Smooth muscle cell (in vitro differentiated cells): ENCODE measurements around the gene FMOD. TPM values are rescaled to one million over a fixed set of nuclear protein-coding genes. Genes with fewer than 3 reads are reported as not detected.
A peak's percentile ranks its signal among the peaks of the same experiment; 100 is the strongest.

ENCODE experiments used
- DNase-seq: peaks from one replicate; lab custom pipeline; 2025; ENCODE audit not compliant: unreplicated experiment; lab: John Stamatoyannopoulos, UW
- H2AFZ ChIP-seq: fragments of 200-600 bp; sonication (generic); 2 replicates; pipeline ENCODE4 v1.6.0; 2016; ENCODE audit warnings: antibody characterized with exemption, low read depth, mild to moderate bottlenecking
- H3F3A ChIP-seq: fragments of 200-600 bp; sonication (generic); 2 replicates; pipeline ENCODE4 v1.6.0; 2017; ENCODE audit warnings: antibody characterized with exemption, low read depth
- H3K27ac ChIP-seq: fragments of 200-600 bp; sonication (generic); 2 replicates; pipeline ENCODE4 v1.5.1; 2016; ENCODE audit warnings: low read depth, mild to moderate bottlenecking
- H3K27me3 ChIP-seq: fragments of 200-600 bp; sonication (generic); 2 replicates; pipeline ENCODE4 v1.6.1; 2016; ENCODE audit warnings: low read depth, mild to moderate bottlenecking
- H3K36me3 ChIP-seq: fragments of 200-600 bp; sonication (generic); 2 replicates; pipeline ENCODE4 v1.5.1; 2016; ENCODE audit warnings: low read depth
- H3K4me1 ChIP-seq: fragments of 200-600 bp; sonication (generic); 2 replicates; pipeline ENCODE4 v1.5.1; 2016; ENCODE audit warnings: low read depth
- H3K4me2 ChIP-seq: fragments of 200-600 bp; sonication (generic); 2 replicates; pipeline ENCODE4 v1.6.0; 2016; ENCODE audit warnings: mild to moderate bottlenecking
- H3K4me3 ChIP-seq: fragments of 200-600 bp; sonication (generic); 2 replicates; pipeline ENCODE4 v1.5.1; 2016; ENCODE audit warnings: mild to moderate bottlenecking
- H3K79me2 ChIP-seq: fragments of 200-600 bp; sonication (generic); 2 replicates; pipeline ENCODE4 v1.6.0; 2016; ENCODE audit warnings: low read depth, mild to moderate bottlenecking
- H3K9ac ChIP-seq: fragments of 200-600 bp; sonication (generic); 2 replicates; pipeline ENCODE4 v1.6.0; 2016; ENCODE audit warnings: low read depth
- H3K9me3 ChIP-seq: fragments of 200-600 bp; sonication (generic); replicated peaks from 2 replicates; pipeline ENCODE4 v1.5.1; 2016; ENCODE audit warnings: low read depth
- H4K20me1 ChIP-seq: fragments of 200-600 bp; sonication (generic); 2 replicates; pipeline ENCODE4 v1.6.0; 2016; ENCODE audit warnings: low read depth
- WGBS: methylation state at CpG from one replicate; pipeline ENCODE4 v1.1.7; 2016; ENCODE audit warnings: low lambda C conversion rate; 5-methylcytosine and 5-hydroxymethylcytosine counted together
- polyA plus RNA-seq: library from polyadenylated mRNA; unstranded; fragments of >200 nt; fragmentation: Nextera tagmentation; extraction: Ambion mirVana; gene quantifications from 2 replicates; pipeline ENCODE4 v1.2.1, GENCODE V29; 2016
- total RNA-seq: library from RNA; depleted of rRNA; stranded (reverse); fragments of >200 nt; gene quantifications from 2 replicates; pipeline ENCODE4 v1.2.3, GENCODE V29; 2014
- TF ChIP-seq, protein P1 (sequence below): fragments of 200-600 bp; sonication (generic); IDR thresholded peaks from 2 replicates; pipeline ENCODE4 v1.5.1; 2017; ENCODE audit warnings: borderline replicate concordance, mild to moderate bottlenecking, antibody characterized with exemption; ENCODE audit not compliant: insufficient read depth, poor library complexity, severe bottlenecking

Gene FMOD
- total and polyA plus RNA-seq, 2 experiments from 2014 or later, result 247 to 369 TPM

DNA sequence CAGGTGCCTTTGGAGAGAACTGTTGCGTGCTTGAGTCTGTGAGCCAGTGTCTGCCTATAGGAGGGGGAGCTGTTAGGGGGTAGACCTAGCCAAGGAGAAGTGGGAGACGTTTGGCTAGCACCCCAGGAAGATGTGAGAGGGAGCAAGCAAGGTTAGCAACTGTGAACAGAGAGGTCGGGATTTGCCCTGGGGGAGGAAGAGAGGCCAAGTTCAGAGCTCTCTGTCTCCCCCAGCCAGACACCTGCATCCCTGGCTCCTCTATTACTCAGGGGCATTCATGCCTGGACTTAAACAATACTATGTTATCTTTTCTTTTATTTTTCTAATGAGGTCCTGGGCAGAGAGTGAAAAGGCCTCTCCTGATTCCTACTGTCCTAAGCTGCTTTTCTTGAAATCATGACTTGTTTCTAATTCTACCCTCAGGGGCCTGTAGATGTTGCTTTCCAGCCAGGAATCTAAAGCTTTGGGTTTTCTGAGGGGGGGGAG is 43.2 kb downstream of the FMOD start:
- no peak overlapping the region for H3K27ac ChIP-seq
- H3K36me3 ChIP-seq, result no peaks in the 10 kb centered on the region
- 62% methylated on average over 3 of the region's 3 CpGs for WGBS
- H3K4me3 ChIP-seq, result peak overlapping the region; percentile 89
- no peak overlapping the region for H3K9ac ChIP-seq
- H3K79me2 ChIP-seq, result peaks cover 19% of the 10 kb centered on the region
- H3K27me3 ChIP-seq, result no peaks in the 10 kb centered on the region
- H3K4me1 ChIP-seq, result peaks cover 37% of the 10 kb centered on the region
- H3K4me2 ChIP-seq, result peak overlapping the region; percentile 87
- H4K20me1 ChIP-seq, result peaks cover 59% of the 10 kb centered on the region
- TF ChIP-seq, protein P1, sequence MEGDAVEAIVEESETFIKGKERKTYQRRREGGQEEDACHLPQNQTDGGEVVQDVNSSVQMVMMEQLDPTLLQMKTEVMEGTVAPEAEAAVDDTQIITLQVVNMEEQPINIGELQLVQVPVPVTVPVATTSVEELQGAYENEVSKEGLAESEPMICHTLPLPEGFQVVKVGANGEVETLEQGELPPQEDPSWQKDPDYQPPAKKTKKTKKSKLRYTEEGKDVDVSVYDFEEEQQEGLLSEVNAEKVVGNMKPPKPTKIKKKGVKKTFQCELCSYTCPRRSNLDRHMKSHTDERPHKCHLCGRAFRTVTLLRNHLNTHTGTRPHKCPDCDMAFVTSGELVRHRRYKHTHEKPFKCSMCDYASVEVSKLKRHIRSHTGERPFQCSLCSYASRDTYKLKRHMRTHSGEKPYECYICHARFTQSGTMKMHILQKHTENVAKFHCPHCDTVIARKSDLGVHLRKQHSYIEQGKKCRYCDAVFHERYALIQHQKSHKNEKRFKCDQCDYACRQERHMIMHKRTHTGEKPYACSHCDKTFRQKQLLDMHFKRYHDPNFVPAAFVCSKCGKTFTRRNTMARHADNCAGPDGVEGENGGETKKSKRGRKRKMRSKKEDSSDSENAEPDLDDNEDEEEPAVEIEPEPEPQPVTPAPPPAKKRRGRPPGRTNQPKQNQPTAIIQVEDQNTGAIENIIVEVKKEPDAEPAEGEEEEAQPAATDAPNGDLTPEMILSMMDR, result no peak
- H3K9me3 ChIP-seq, result no peaks in the 10 kb centered on the region
- H2AFZ ChIP-seq, result no peak overlapping the region
- no peak for DNase-seq
- peaks cover 6% of the 10 kb centered on the region for H3F3A ChIP-seq

DNA sequence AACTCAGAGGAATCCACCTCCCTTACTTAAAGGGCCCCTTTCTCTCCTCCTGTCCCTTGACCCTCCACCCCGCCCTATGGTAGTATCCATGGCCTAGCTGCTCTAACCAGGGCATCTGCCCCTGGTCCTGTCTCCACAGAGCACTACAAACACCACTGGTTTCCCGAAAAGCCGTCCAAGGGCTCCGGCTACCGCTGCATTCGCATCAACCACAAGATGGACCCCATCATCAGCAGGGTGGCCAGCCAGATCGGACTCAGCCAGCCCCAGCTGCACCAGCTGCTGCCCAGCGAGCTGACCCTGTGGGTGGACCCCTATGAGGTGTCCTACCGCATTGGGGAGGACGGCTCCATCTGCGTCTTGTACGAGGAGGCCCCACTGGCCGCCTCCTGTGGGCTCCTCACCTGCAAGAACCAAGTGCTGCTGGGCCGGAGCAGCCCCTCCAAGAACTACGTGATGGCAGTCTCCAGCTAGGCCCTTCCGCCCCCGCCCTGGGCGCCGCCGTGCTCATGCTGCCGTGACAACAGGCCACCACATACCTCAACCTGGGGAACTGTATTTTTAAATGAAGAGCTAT is 43.9 kb downstream of the FMOD start:
- H3K27me3 ChIP-seq, result no peaks in the 10 kb centered on the region
- DNase-seq, result no peak
- peak overlapping the region; percentile 87 for H3K4me2 ChIP-seq
- peaks cover 19% of the 10 kb centered on the region for H3K79me2 ChIP-seq
- peak overlapping the region; percentile 90 for H3K9ac ChIP-seq
- H3K4me3 ChIP-seq, result peak overlapping the region; percentile 89
- no peak overlapping the region for H3K27ac ChIP-seq
- H4K20me1 ChIP-seq, result peaks cover 59% of the 10 kb centered on the region
- no peaks in the 10 kb centered on the region for H3K36me3 ChIP-seq
- no peaks in the 10 kb centered on the region for H3K9me3 ChIP-seq
- no peak overlapping the region for H2AFZ ChIP-seq
- peaks cover 37% of the 10 kb centered on the region for H3K4me1 ChIP-seq
- TF ChIP-seq, protein P1, result no peak
- H3F3A ChIP-seq, result peaks cover 6% of the 10 kb centered on the region
- WGBS, result 69% methylated on average over 21 of the region's 21 CpGs

DNA sequence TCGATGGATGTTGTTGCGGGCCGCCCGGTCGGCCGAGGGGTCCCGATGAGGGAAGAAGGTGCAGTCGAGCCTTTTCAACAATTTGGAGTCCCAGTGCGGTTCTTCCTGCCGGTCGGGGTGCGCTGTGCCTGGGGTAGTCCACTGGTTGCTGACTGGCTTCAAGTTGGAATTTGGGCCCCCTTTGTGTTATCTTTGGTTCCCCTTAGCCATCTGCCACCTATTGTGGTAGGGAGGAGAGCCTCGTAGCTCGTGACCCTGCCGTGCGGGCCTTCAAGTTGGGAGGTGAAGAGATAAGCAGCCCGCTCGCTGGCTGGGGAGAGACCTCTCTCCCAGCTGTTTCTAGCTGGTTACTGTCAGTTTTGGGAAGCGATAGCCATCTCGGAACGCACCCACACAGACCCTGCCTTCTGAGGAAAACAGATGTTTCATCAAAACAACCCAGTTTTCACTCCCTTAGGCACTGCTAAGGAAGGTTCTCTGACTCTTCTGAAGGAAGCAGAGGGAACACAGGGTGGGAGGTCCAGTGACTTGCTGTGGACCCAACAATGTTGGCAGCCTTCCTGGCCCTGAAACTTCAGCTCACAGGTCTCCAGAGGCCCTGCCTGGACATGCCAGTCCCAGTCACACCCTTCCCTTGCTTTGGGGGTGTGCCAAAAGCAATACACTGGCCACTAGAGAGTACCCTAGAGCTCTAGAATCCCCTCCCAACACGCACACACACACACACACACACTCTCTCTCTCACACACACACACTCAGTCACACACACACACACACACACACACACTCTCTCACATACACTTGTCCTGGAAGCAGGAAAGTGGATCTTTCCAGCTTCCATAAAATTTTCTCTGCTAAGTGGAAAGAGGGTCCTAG is 44.6 kb downstream of the FMOD start:
- peak overlapping the region; percentile 60 for H3K27ac ChIP-seq
- peaks cover 19% of the 10 kb centered on the region for H3K79me2 ChIP-seq
- peaks cover 59% of the 10 kb centered on the region for H4K20me1 ChIP-seq
- H3K27me3 ChIP-seq, result no peaks in the 10 kb centered on the region
- no peaks in the 10 kb centered on the region for H3K9me3 ChIP-seq
- H2AFZ ChIP-seq, result no peak overlapping the region
- H3K36me3 ChIP-seq, result no peaks in the 10 kb centered on the region
- H3K4me3 ChIP-seq, result peak overlapping the region; percentile 89
- peaks cover 37% of the 10 kb centered on the region for H3K4me1 ChIP-seq
- H3F3A ChIP-seq, result peaks cover 6% of the 10 kb centered on the region
- H3K4me2 ChIP-seq, result peak overlapping the region; percentile 87
- H3K9ac ChIP-seq, result peak overlapping the region; percentile 90
- TF ChIP-seq, protein P1, result no peak
- 5% methylated on average over 22 of the region's 22 CpGs for WGBS
- no peak for DNase-seq

DNA sequence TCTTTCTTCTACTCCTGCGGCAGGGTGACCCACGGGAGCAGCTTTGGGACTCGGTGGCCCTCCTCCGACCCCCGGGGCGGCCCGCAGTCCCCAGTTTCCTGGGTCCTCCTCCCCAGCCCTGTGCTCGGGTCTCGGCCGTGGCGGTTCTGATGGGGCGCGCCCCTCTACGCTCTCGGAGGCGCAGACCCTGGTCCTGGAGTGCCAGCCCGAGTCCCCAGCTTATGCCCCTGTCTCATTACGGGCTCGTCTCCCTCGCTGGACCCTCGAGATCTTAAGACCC is 45.2 kb downstream of the FMOD start:
- Histone ChIP-seq H3K4me3 (peak overlapping the region; percentile 89), H3K36me3 (no peaks in the 10 kb centered on the region), H3K4me1 (peaks cover 37% of the 10 kb centered on the region), H3K27me3 (no peaks in the 10 kb centered on the region), H2AFZ (no peak overlapping the region), H3K9ac (peak overlapping the region; percentile 90), H3F3A (peaks cover 6% of the 10 kb centered on the region), H3K79me2 (peaks cover 19% of the 10 kb centered on the region), H4K20me1 (peaks cover 54% of the 10 kb centered on the region), H3K4me2 (peak overlapping the region; percentile 87), H3K27ac (peak overlapping the region; percentile 60), H3K9me3 (no peaks in the 10 kb centered on the region)
- 4% methylated on average over 20 of the region's 21 CpGs for WGBS
- TF ChIP-seq, protein P1, result no peak
- no peak for DNase-seq
